IMR-90 (cell line): ENCODE results near the gene SLC8A1. TPM values are rescaled to one million over a fixed set of nuclear protein-coding genes. Genes with fewer than 3 reads are reported as not detected.

Experiments
- ATAC-seq: fragments of 200-7000 bp; cut with Tn5 transposase; 2 replicates; pipeline ENCODE4 v1.9.1; 2020; ENCODE audit warnings: low read depth, mild to moderate bottlenecking, moderate library complexity
- BruUV-seq: library from RNA; stranded (reverse); fragments of 400-500 nt; replicated peaks from 2 replicates; lab custom pipeline; 2021; lab: Mats Ljungman, UMichigan
- CTCF ChIA-PET: fragments of 300-600 bp; formaldehyde crosslinking; extraction: SDS; loops from one replicate; lab custom pipeline; 2021; ENCODE audit warnings: antibody characterized with exemption; lab: Yijun Ruan, JAX
- POLR2A ChIA-PET: fragments of 300-600 bp; sonication (Branson Sonifier 250); formaldehyde crosslinking; loops from one replicate; lab custom pipeline; 2022; ENCODE audit warnings: antibody characterized with exemption; ENCODE audit not compliant: unreplicated experiment; lab: Charles Lee
- DNase-seq: peaks from one replicate; pipeline ENCODE4 v3.0.0; 2013
- H2AFZ ChIP-seq: replicated peaks from 2 replicates; pipeline ENCODE3; 2013; ENCODE audit warnings: low read length, mild to moderate bottlenecking; ENCODE audit not compliant: poor library complexity
- H2AK5ac ChIP-seq: 2 replicates; pipeline ENCODE4 v1.6.1; 2013; ENCODE audit warnings: low read depth, low read length, inconsistent platforms
- H2AK9ac ChIP-seq: replicated peaks from 2 replicates; pipeline ENCODE3; 2013; ENCODE audit warnings: mild to moderate bottlenecking, low read depth, low read length, moderate library complexity; ENCODE audit not compliant: poor library complexity
- H2BK120ac ChIP-seq: 2 replicates; pipeline ENCODE4 v1.6.1; 2013; ENCODE audit warnings: low read depth, low read length, inconsistent platforms
- H2BK15ac ChIP-seq: 3 replicates; pipeline ENCODE4 v1.6.1; 2013; ENCODE audit warnings: low read depth, low read length, inconsistent platforms
- H2BK20ac ChIP-seq: 2 replicates; pipeline ENCODE4 v1.6.1; 2013; ENCODE audit warnings: low read depth, mild to moderate bottlenecking, inconsistent platforms, low read length, moderate library complexity
- H2BK5ac ChIP-seq: 2 replicates; pipeline ENCODE4 v1.6.1; 2013; ENCODE audit warnings: mild to moderate bottlenecking, low read depth, low read length, inconsistent platforms; ENCODE audit not compliant: poor library complexity, severe bottlenecking
- H3K14ac ChIP-seq: replicated peaks from 2 replicates; pipeline ENCODE4 v1.6.1; 2013; ENCODE audit warnings: low read depth, low read length, inconsistent platforms
- H3K18ac ChIP-seq: 2 replicates; pipeline ENCODE4 v1.6.1; 2013; ENCODE audit warnings: low read depth, low read length, control low read depth
- H3K23ac ChIP-seq: 2 replicates; pipeline ENCODE4 v1.6.1; 2013; ENCODE audit warnings: low read depth, low read length, inconsistent platforms
- H3K27ac ChIP-seq: 2 replicates; pipeline ENCODE4 v1.5.1; 2013; ENCODE audit warnings: mild to moderate bottlenecking, control low read depth, low read length; ENCODE audit not compliant: insufficient read depth
- H3K27me3 ChIP-seq: 2 replicates; pipeline ENCODE4 v1.6.1; 2013; ENCODE audit warnings: low read length; ENCODE audit not compliant: control insufficient read depth, insufficient read depth
- H3K36me3 ChIP-seq: 2 replicates; pipeline ENCODE4 v1.6.1; 2013; ENCODE audit warnings: low read length, mixed read lengths; ENCODE audit not compliant: control insufficient read depth, insufficient read depth
- H3K4ac ChIP-seq: 2 replicates; pipeline ENCODE4 v1.6.1; 2013; ENCODE audit warnings: low read depth, low read length, inconsistent platforms
- H3K4me1 ChIP-seq: 2 replicates; pipeline ENCODE4 v1.6.1; 2013; ENCODE audit warnings: low read length, mixed read lengths; ENCODE audit not compliant: control insufficient read depth, insufficient read depth
- H3K4me2 ChIP-seq: 2 replicates; pipeline ENCODE4 v1.6.1; 2013; ENCODE audit warnings: low read depth, mild to moderate bottlenecking, control low read depth, low read length, moderate library complexity
- H3K4me3 ChIP-seq: 2 replicates; pipeline ENCODE4 v1.5.1; 2013; ENCODE audit warnings: low read depth, mild to moderate bottlenecking, control low read depth, low read length, moderate library complexity; ENCODE audit not compliant: insufficient read depth
- H3K56ac ChIP-seq: 2 replicates; pipeline ENCODE4 v1.6.1; 2013; ENCODE audit warnings: low read length, inconsistent platforms; ENCODE audit not compliant: insufficient read depth; ENCODE audit errors: extremely low read depth
- H3K79me1 ChIP-seq, 2 experiments: 2 replicates each; pipeline ENCODE4 v1.6.1; 2013; ENCODE audit warnings: low read length in 2 of 2, inconsistent platforms in 1 of 2, low read depth in 1 of 2
- H3K9ac ChIP-seq: 2 replicates; pipeline ENCODE4 v1.6.1; 2013; ENCODE audit warnings: low read depth, low read length, control low read depth
- H3K9me1 ChIP-seq: 2 replicates; pipeline ENCODE4 v1.6.1; 2013; ENCODE audit warnings: low read length, inconsistent platforms; ENCODE audit not compliant: insufficient read depth
- H3K9me3 ChIP-seq: 2 replicates; pipeline ENCODE4 v1.6.1; 2013; ENCODE audit warnings: low read length; ENCODE audit not compliant: control insufficient read depth, insufficient read depth
- H4K20me1 ChIP-seq: 2 replicates; pipeline ENCODE4 v1.6.1; 2013; ENCODE audit warnings: low read length, inconsistent platforms; ENCODE audit not compliant: insufficient read depth
- H4K5ac ChIP-seq: 2 replicates; pipeline ENCODE4 v1.6.1; 2013; ENCODE audit warnings: mild to moderate bottlenecking, low read depth, low read length, control low read depth
- H4K8ac ChIP-seq, 2 experiments: 2 replicates each; pipeline ENCODE4 v1.6.1; 2013; ENCODE audit warnings: low read depth in 2 of 2, low read length in 2 of 2, control low read depth in 1 of 2, inconsistent platforms in 1 of 2
- H4K91ac ChIP-seq: 2 replicates; pipeline ENCODE4 v1.6.1; 2013; ENCODE audit warnings: low read depth, low read length, inconsistent platforms; ENCODE audit not compliant: insufficient read depth
- CEBPB ChIP-seq: IDR thresholded peaks from 2 replicates; pipeline ENCODE4 v1.6.1; 2012; ENCODE audit warnings: low read depth, low read length, improper control_type of control experiment
- FOS ChIP-seq: fragments of 150-350 bp; IDR thresholded peaks from 2 replicates; pipeline ENCODE4 v1.6.1; 2016; ENCODE audit warnings: low read depth, low read length
- MAFK ChIP-seq: IDR thresholded peaks from 2 replicates; pipeline ENCODE4 v1.6.1; 2012; ENCODE audit warnings: low read depth, low read length, improper control_type of control experiment
- NFE2L2 ChIP-seq: fragments of 150-350 bp; IDR thresholded peaks from 2 replicates; pipeline ENCODE4 v1.6.1; 2016; ENCODE audit warnings: low read depth, mild to moderate bottlenecking, low read length
- RCOR1 ChIP-seq: IDR thresholded peaks from 2 replicates; pipeline ENCODE4 v1.6.1; 2012; ENCODE audit warnings: mild to moderate bottlenecking, low read length, improper control_type of control experiment; ENCODE audit not compliant: insufficient replicate concordance
- RFX5 ChIP-seq: IDR thresholded peaks from 2 replicates; pipeline ENCODE4 v1.8.0; 2012; ENCODE audit warnings: low read depth, mild to moderate bottlenecking, low read length, moderate library complexity
- USF2 ChIP-seq: fragments of 150-350 bp; IDR thresholded peaks from 2 replicates; pipeline ENCODE4 v1.6.1; 2017; ENCODE audit warnings: mild to moderate bottlenecking, antibody characterized with exemption, low read length, low read depth
- WGBS, 2 experiments: methylation state at CpG; one replicate each; pipeline versions ENCODE4 v1.1.5 to v1.1.7; 2013; ENCODE audit warnings: missing lambda C conversion rate in 2 of 2; ENCODE audit not compliant: insufficient read length in 1 of 2; ENCODE audit errors: extremely low coverage in 2 of 2; 5-methylcytosine and 5-hydroxymethylcytosine counted together
- dilution Hi-C: fragments of 300-500 bp; cut with HindIII; formaldehyde crosslinking; loops from one replicate; pipeline ENCODE4 v1.14.3; 2018; ENCODE audit warnings: low sequenced_read_pairs; ENCODE audit not compliant: unreplicated experiment
- in situ Hi-C: fragments of 300-500 bp; cut with MboI; formaldehyde crosslinking; loops from 3 replicates; pipeline ENCODE4 v1.14.3; 2019; ENCODE audit warnings: low sequenced_read_pairs, inconsistent platforms, mixed read lengths
- intact Hi-C: fragments of 100-400 bp; cut with micrococcal nuclease; formaldehyde crosslinking; loops from 2 replicates; pipeline ENCODE4 v1.10.0; 2022
- polyA plus RNA-seq, 3 experiments: library from polyadenylated mRNA; depleted of rRNA; stranded (reverse); fragments of >200 nt; gene quantifications; 2 replicates each; pipeline ENCODE4 v1.2.3, GENCODE V29; 2012; ENCODE audit warnings: low replicate concordance in 1 of 3
- total RNA-seq: library from RNA; depleted of rRNA; stranded (reverse); fragments of >200 nt; gene quantifications from 2 replicates; pipeline ENCODE4 v1.2.3, GENCODE V29; 2012

Gene SLC8A1
- total and polyA plus RNA-seq, 2 of the 4 experiments (the other 2 are of a cell fraction) = 7.7 to 57.0 TPM

- H4K20me1 ChIP-seq = no peaks in the 10 kb centered on the region
- in situ Hi-C loops (no loop called here), dilution Hi-C loops (no loop called here)
Observed at GRCh38 chr2:40324656-40325055, 127.2 kb downstream of the SLC8A1 start.

More at GRCh38 chr2:40324656-40325055, 127.2 kb downstream of the SLC8A1 start:
- no CpG with 5 or more reads among the region's 1 CpG for WGBS, 2 experiments
- Histone ChIP-seq H3K14ac (no peak overlapping the region; the same call in 1 of the 2 replicates), H3K4me2 (no peak overlapping the region), H3K23ac (no peak overlapping the region), H3K4me3 (no peak overlapping the region), H2AFZ (no peak overlapping the region), H3K4me1 (peaks cover 8% of the 10 kb centered on the region), H2BK20ac (no peak overlapping the region; the same call in 1 of the 2 replicates), H3K27ac (no peak overlapping the region), H2BK120ac (peak overlapping the region; percentile 24; the same call in 1 of the 2 replicates), H2BK15ac (no peak overlapping the region; the same call in 2 of the 3 replicates), H4K91ac (peak overlapping the region; percentile 2; the same call in 1 of the 2 replicates), H3K36me3 (no peaks in the 10 kb centered on the region), H3K9me1 (peaks cover 7% of the 10 kb centered on the region), H2AK9ac (no peak overlapping the region), H4K8ac (no peak overlapping the region), H2BK5ac (peak overlapping the region; percentile 45), H4K5ac (peak overlapping the region; percentile 9), H3K9me3 (no peaks in the 10 kb centered on the region), H2AK5ac (peak overlapping the region; percentile 10; the same call in 1 of the 2 replicates), H3K56ac (no peak overlapping the region), H3K18ac (peak overlapping the region; percentile 79), H3K79me1 (peaks cover 15 to 19% of the 10 kb centered on the region in 2 experiments; a peak in 3 of 4 replicates), H3K27me3 (no peaks in the 10 kb centered on the region), H3K4ac (0 out of 2 replicates have a peak overlapping the region, but pooled peaks have one; percentile 15), H3K9ac (no peak overlapping the region)
- ChIA-PET POLR2A (no interaction called here), CTCF (interaction anchor here (1.0 kb wide), 1 partner anchor 39 kb away, joined by 3 read pairs; no protein-coding TSS in a partner anchor)
- ATAC-seq = no peak
- intact Hi-C loops = no loop called here
- TF ChIP-seq RCOR1 (no peak), MAFK (no peak), FOS (no peak), RFX5 (no peak), NFE2L2 (no peak), USF2 (no peak), CEBPB (no peak)
- no TSS peak for BruUV-seq
- DNase-seq = no peak
